HCT116 (cell line): ENCODE data around the gene C16orf90. TPM values are rescaled to one million over a fixed set of nuclear protein-coding genes. Genes with fewer than 3 reads are reported as not detected.

Experiments used
- ATAC-seq: fragments of 200-7000 bp; cut with Tn5 transposase; 2 replicates; pipeline ENCODE4 v1.9.1; 2020; ENCODE audit warnings: mild to moderate bottlenecking, moderate library complexity
- Bru-seq: library from RNA; stranded (reverse); fragments of 400-500 nt; gene quantifications from one replicate; lab custom pipeline; 2021; lab: Mats Ljungman, UMichigan
- BruChase-seq, 2 experiments: library from RNA; stranded (reverse); fragments of 400-500 nt; gene quantifications; one replicate each; lab custom pipeline; 2021; lab: Mats Ljungman, UMichigan
- BruUV-seq: library from RNA; stranded (reverse); fragments of 400-500 nt; replicated peaks from 2 replicates; lab custom pipeline; 2021; lab: Mats Ljungman, UMichigan
- CTCF ChIA-PET: fragments of 300-600 bp; sonication (Branson Sonifier 250); formaldehyde crosslinking; loops from one replicate; lab custom pipeline; 2021; ENCODE audit warnings: antibody characterized with exemption; lab: Charles Lee
- POLR2A ChIA-PET: fragments of 300-600, 350-600 bp; sonication (Branson Sonifier 250); formaldehyde crosslinking; loops from one replicate; lab custom pipeline; 2021; ENCODE audit warnings: antibody characterized with exemption; lab: Charles Lee
- RAD21 ChIA-PET, 2 experiments: fragments of 300-600 bp; sonication (Branson Sonifier 250); formaldehyde crosslinking; loops; one replicate each; lab custom pipeline; 2023; ENCODE audit warnings: low total read pairs in 2 of 2; ENCODE audit not compliant: uncharacterized antibody in 2 of 2, unreplicated experiment in 2 of 2, low non-redundant PET in 1 of 2; lab: Charles Lee
- DNase-seq: peaks from one replicate; pipeline ENCODE4 v3.0.0-alpha.2; 2010; ENCODE audit warnings: low read depth, low spot score
- H2AFZ ChIP-seq: fragments of 200-600 bp; shearing (Covaris generic), sonication (generic); 2 replicates; pipeline ENCODE4 v1.6.1; 2017; ENCODE audit warnings: low read depth, mixed run types, mixed read lengths, antibody characterized with exemption, low read length; ENCODE audit not compliant: poor library complexity, severe bottlenecking
- H3K27ac ChIP-seq: 2 replicates; pipeline ENCODE4 v1.5.1; 2012; ENCODE audit warnings: low read depth, low read length
- H3K27me3 ChIP-seq: fragments of 200-600 bp; sonication (generic); 2 replicates; pipeline ENCODE4 v1.6.1; 2016; ENCODE audit warnings: mixed run types, low read length, mixed read lengths; ENCODE audit not compliant: insufficient read depth
- H3K36me3 ChIP-seq, 2 experiments: fragments of 200-500 bp in 1 of 2; fragments of 200-600 bp in 1 of 2; sonication (Bioruptor generic) in 1 of 2; sonication (generic) in 1 of 2; 2 replicates each; pipeline versions ENCODE4 v1.5.1 to v1.6.1; 2014 to 2016; ENCODE audit warnings: low read length in 2 of 2, inconsistent platforms in 1 of 2, mixed read lengths in 1 of 2, mixed run types in 1 of 2; ENCODE audit not compliant: insufficient read depth in 2 of 2, control insufficient read depth in 1 of 2
- H3K4me1 ChIP-seq, 2 experiments: fragments of 200-600 bp in 1 of 2; sonication (generic) in 1 of 2; 2 replicates each; pipeline versions ENCODE4 v1.5.1 to v1.6.1; 2012 to 2017; ENCODE audit warnings: low read length in 2 of 2, inconsistent platforms in 1 of 2, mild to moderate bottlenecking in 1 of 2, mixed read lengths in 1 of 2, mixed run types in 1 of 2, moderate library complexity in 1 of 2; ENCODE audit not compliant: insufficient read depth in 2 of 2, control insufficient read depth in 1 of 2
- H3K4me2 ChIP-seq: fragments of 200-600 bp; sonication (generic); 2 replicates; pipeline ENCODE4 v1.6.1; 2017; ENCODE audit warnings: mixed run types, low read length, mixed read lengths
- H3K4me3 ChIP-seq, 2 experiments: fragments of 200-600 bp in 1 of 2; sonication (generic) in 1 of 2; replicated peaks in 1 of 2; 2 replicates each; pipeline ENCODE4 v1.5.1; 2011 to 2016; ENCODE audit warnings: low read length in 2 of 2, control low read depth in 1 of 2, low read depth in 1 of 2, mild to moderate bottlenecking in 1 of 2, mixed read lengths in 1 of 2, mixed run types in 1 of 2
- H3K79me2 ChIP-seq: fragments of 200-600 bp; sonication (generic); 2 replicates; pipeline ENCODE4 v1.6.1; 2017; ENCODE audit warnings: mild to moderate bottlenecking, mixed run types, low read length, moderate library complexity, mixed read lengths; ENCODE audit not compliant: insufficient read depth
- H3K9ac ChIP-seq: fragments of 200-600 bp; sonication (generic); 2 replicates; pipeline ENCODE4 v1.6.1; 2016; ENCODE audit warnings: low read length, mixed read lengths
- H3K9me2 ChIP-seq: fragments of 200-600 bp; sonication (generic), shearing (Covaris generic); 2 replicates; pipeline ENCODE4 v1.6.1; 2017; ENCODE audit warnings: mixed run types, mild to moderate bottlenecking, moderate library complexity; ENCODE audit not compliant: insufficient read depth
- H3K9me3 ChIP-seq, 2 experiments: fragments of 200-500 bp in 1 of 2; fragments of 200-600 bp in 1 of 2; sonication (Bioruptor generic) in 1 of 2; sonication (generic) in 1 of 2; 2 replicates each; pipeline ENCODE4 v1.6.1; 2014 to 2017; ENCODE audit warnings: low read length in 2 of 2, mixed read lengths in 2 of 2, inconsistent platforms in 1 of 2, low read depth in 1 of 2, mild to moderate bottlenecking in 1 of 2, mixed run types in 1 of 2, moderate library complexity in 1 of 2; ENCODE audit not compliant: control insufficient read depth in 1 of 2, insufficient read depth in 1 of 2
- H4K20me1 ChIP-seq: fragments of 200-600 bp; sonication (generic), shearing (Covaris generic); 2 replicates; pipeline ENCODE4 v1.6.1; 2017; ENCODE audit warnings: mixed run types, mild to moderate bottlenecking, moderate library complexity; ENCODE audit not compliant: insufficient read depth
- ATF3 ChIP-seq: IDR thresholded peaks from 2 replicates; pipeline ENCODE4 v1.6.1; 2012
- CBX3 ChIP-seq: IDR thresholded peaks from 2 replicates; pipeline ENCODE4 v1.6.1; 2012; ENCODE audit warnings: low read depth
- CEBPB ChIP-seq: IDR thresholded peaks from 2 replicates; pipeline ENCODE4 v1.6.1; 2012; ENCODE audit warnings: low read depth
- EGR1 ChIP-seq: IDR thresholded peaks from 2 replicates; pipeline ENCODE4 v1.6.1; 2012; ENCODE audit warnings: low read depth
- ELF1 ChIP-seq: IDR thresholded peaks from 2 replicates; pipeline ENCODE4 v1.6.1; 2012; ENCODE audit warnings: low read depth, borderline replicate concordance
- EZH2 ChIP-seq: fragments of 200-600 bp; sonication (generic); IDR thresholded peaks from 2 replicates; pipeline ENCODE4 v1.6.1; 2017; ENCODE audit warnings: antibody characterized with exemption, mixed run types
- EZH2phosphoT487 ChIP-seq: fragments of 200-600 bp; IDR thresholded peaks from 2 replicates; pipeline ENCODE4 v1.6.1; 2018; ENCODE audit warnings: antibody characterized with exemption, borderline replicate concordance
- FOSL1 ChIP-seq: IDR thresholded peaks from 2 replicates; pipeline ENCODE4 v1.6.1; 2012; ENCODE audit warnings: low read depth
- MAX ChIP-seq: IDR thresholded peaks from 2 replicates; pipeline ENCODE4 v1.6.1; 2012
- POLR2A ChIP-seq: IDR thresholded peaks from 2 replicates; pipeline ENCODE4 v1.7.0; 2011; ENCODE audit warnings: borderline replicate concordance; ENCODE audit not compliant: insufficient read depth, insufficient read length; ENCODE audit errors: extremely low read depth
- POLR2AphosphoS5 ChIP-seq: IDR thresholded peaks from 2 replicates; pipeline ENCODE4 v1.6.1; 2011; ENCODE audit warnings: mild to moderate bottlenecking, low read depth, low read length, moderate library complexity
- REST ChIP-seq: IDR thresholded peaks from 2 replicates; pipeline ENCODE4 v1.6.1; 2012; ENCODE audit warnings: low read depth
- SIN3A ChIP-seq: IDR thresholded peaks from 2 replicates; pipeline ENCODE4 v1.6.1; 2012; ENCODE audit warnings: low read depth
- TCF7L2 ChIP-seq: IDR thresholded peaks from 2 replicates; pipeline ENCODE4 v1.7.0; 2011; ENCODE audit warnings: borderline replicate concordance, inconsistent platforms; ENCODE audit not compliant: insufficient read depth, insufficient read length; ENCODE audit errors: extremely low read depth
- YY1 ChIP-seq: IDR thresholded peaks from 2 replicates; pipeline ENCODE4 v1.6.1; 2011; ENCODE audit warnings: low read length, low read depth, moderate library complexity, mild to moderate bottlenecking; ENCODE audit not compliant: insufficient replicate concordance; ENCODE audit errors: extremely low read depth
- ZBTB33 ChIP-seq: IDR thresholded peaks from 2 replicates; pipeline ENCODE4 v1.6.1; 2011; ENCODE audit warnings: mild to moderate bottlenecking, low read length, moderate library complexity; ENCODE audit not compliant: insufficient replicate concordance; ENCODE audit errors: extremely low read depth
- ZNF274 ChIP-seq: fragments of 200-500 bp; sonication (Bioruptor generic); IDR thresholded peaks from 2 replicates; pipeline ENCODE4 v1.6.1; 2014; ENCODE audit warnings: mild to moderate bottlenecking, low read depth, low read length, inconsistent platforms
- intact Hi-C: fragments of 100-400 bp; cut with micrococcal nuclease; formaldehyde crosslinking; loops from 2 replicates; pipeline ENCODE4 v1.10.0; 2022
- long read RNA-seq: library from polyadenylated mRNA; unstranded; transcript quantifications from one replicate; pipeline ENCODE4 v2.0.0, GENCODE V29; 2021; ENCODE audit not compliant: unreplicated experiment
- polyA plus RNA-seq: library from polyadenylated mRNA; unstranded; fragments of >200 nt; gene quantifications from 2 replicates; pipeline ENCODE4 v1.2.1, GENCODE V29; 2012; ENCODE audit warnings: missing spikeins
- total RNA-seq: library from RNA; stranded (reverse); gene quantifications from one replicate; pipeline ENCODE4 v1.2.1, GENCODE V29; 2021; ENCODE audit not compliant: unreplicated experiment

The C16orf90 gene
- total RNA-seq (not detected), Bru-seq, nascent RNA (not detected), BruChase-seq, experiment 1, labeled RNA remaining after a 6-hour chase (not detected), BruChase-seq, experiment 2, labeled RNA remaining after a 2-hour chase (not detected)
- not detected in 2 replicates for polyA plus RNA-seq
- long read RNA-seq: 0 reads

GRCh38 chr16:3495176-3495575, at the start of gene C16orf90:
TSS of gene C16orf90 (minus strand) at chr16:3495489. CDS start at chr16:3495421, 68 bp downstream.
- POLR2A ChIA-PET: no interaction called here

More at GRCh38 chr16:3495176-3495575, at the start of gene C16orf90:
- no TSS peak for BruUV-seq
- CTCF ChIA-PET: no interaction called here
- ATAC-seq (no peak), DNase-seq (no peak)
- no peak within 1 kb of the TSS for H3K4me3 ChIP-seq
- H3K36me3 ChIP-seq: no peaks in the 10 kb centered on the region
- H2AFZ ChIP-seq: no peak within 1 kb of the TSS
- no peaks in the 10 kb centered on the region for H4K20me1 ChIP-seq
- RAD21 ChIA-PET: no interaction called here
- H3K9me3 ChIP-seq: no peaks in the 10 kb centered on the region
- H3K79me2 ChIP-seq: no peaks in the 10 kb centered on the region
- TF ChIP-seq CEBPB (no peak), ZNF274 (no peak), EZH2phosphoT487 (no peak), YY1 (no peak), TCF7L2 (no peak), EZH2 (no peak), FOSL1 (no peak), POLR2A (no peak), REST (no peak), CBX3 (no peak), ZBTB33 (no peak), ELF1 (no peak), MAX (no peak), POLR2AphosphoS5 (no peak), ATF3 (no peak), EGR1 (no peak), SIN3A (no peak)
- H3K27ac ChIP-seq: no peak within 1 kb of the TSS
- no peaks in the 10 kb centered on the region for H3K9me2 ChIP-seq
- H3K4me2 ChIP-seq: no peak within 1 kb of the TSS
- no peaks in the 10 kb centered on the region for H3K27me3 ChIP-seq
- intact Hi-C loops: no loop called here
- H3K9ac ChIP-seq: no peak within 1 kb of the TSS
- no peaks in the 10 kb centered on the region; a peak in 1 of 4 replicates for H3K4me1 ChIP-seq
